ENCODE measurements around the gene VSIR. TPM values are rescaled to one million over a fixed set of nuclear protein-coding genes. Genes with fewer than 3 reads are reported as not detected.

The VSIR gene
- total and polyA plus RNA-seq, 9 of the 15 experiments (the other 6 are each of a cell fraction or from before 2014, with no cell fraction given) = 0.14 to 20.5 (median 9.3) TPM

- TF ChIP-seq MAFF (IDR thresholded peaks at IDR 0.05; ENCODE audit: low read length) (peak; percentile 8; the same call in 1 of the 2 replicates), WHSC1 (IDR thresholded peaks at IDR 0.05; ENCODE audit: low read length) (no peak), ZNF830 (CRISPR knock-in tag; IDR thresholded peaks at IDR 0.05) (peak; percentile 69), FOXP1 (CRISPR knock-in tag; IDR thresholded peaks at IDR 0.05) (peak; percentile 89; the same call in 1 of the 2 replicates), ZNF41 (CRISPR knock-in tag; conservative IDR thresholded peaks at IDR 0.05) (peak; percentile 70), ZNF324 (CRISPR knock-in tag; IDR thresholded peaks at IDR 0.05) (peak; percentile 22; the same call in 1 of the 2 replicates), PPARD (CRISPR knock-in tag; IDR thresholded peaks at IDR 0.05) (no peak), HNRNPUL1 (IDR thresholded peaks at IDR 0.05; ENCODE audit: low read length) (no peak), ZNF589 (CRISPR knock-in tag; IDR thresholded peaks at IDR 0.05; ENCODE audit: low read depth) (peak; percentile 98), ZBTB8A (IDR thresholded peaks at IDR 0.05; ENCODE audit: partially characterized antibody) (no peak), TBL1XR1 (IDR thresholded peaks at IDR 0.05; ENCODE audit: low read length in 2 of 2) (peak in 1 of 2 experiments; percentile 71; a peak in 1 of 4 replicates), NCOA1 (IDR thresholded peaks at IDR 0.05; ENCODE audit: low read depth) (peak; percentile 84; the same call in 1 of the 2 replicates), ESRRA (IDR thresholded peaks at IDR 0.05; ENCODE audit: borderline replicate concordance, low read depth) (peak; percentile 77), E2F5 (CRISPR knock-in tag; IDR thresholded peaks at IDR 0.05) (no peak), ZNF12 (CRISPR knock-in tag; IDR thresholded peaks at IDR 0.05) (peak; percentile 56; the same call in 1 of the 2 replicates), IRF9 (tag; IDR thresholded peaks at IDR 0.05) (0 out of 2 replicates have a peak, but pooled peaks have one; percentile 71), PTRF (tag; IDR thresholded peaks at IDR 0.05) (no peak), MECOM (CRISPR knock-in tag; IDR thresholded peaks at IDR 0.05) (peak; percentile 75; the same call in 1 of the 2 replicates), LEF1 (IDR thresholded peaks at IDR 0.05) (peak; percentile 98), JUND (IDR thresholded peaks at IDR 0.05; ENCODE audit: borderline replicate concordance, low read depth, low read length) (no peak; the same call in none of the 2 replicates), JUND (tag; IDR thresholded peaks at IDR 0.05; ENCODE audit: borderline replicate concordance, low read depth, low read length) (peak; percentile 31; the same call in 2 of the 3 replicates)
- TF ChIP-seq, protein P1, sequence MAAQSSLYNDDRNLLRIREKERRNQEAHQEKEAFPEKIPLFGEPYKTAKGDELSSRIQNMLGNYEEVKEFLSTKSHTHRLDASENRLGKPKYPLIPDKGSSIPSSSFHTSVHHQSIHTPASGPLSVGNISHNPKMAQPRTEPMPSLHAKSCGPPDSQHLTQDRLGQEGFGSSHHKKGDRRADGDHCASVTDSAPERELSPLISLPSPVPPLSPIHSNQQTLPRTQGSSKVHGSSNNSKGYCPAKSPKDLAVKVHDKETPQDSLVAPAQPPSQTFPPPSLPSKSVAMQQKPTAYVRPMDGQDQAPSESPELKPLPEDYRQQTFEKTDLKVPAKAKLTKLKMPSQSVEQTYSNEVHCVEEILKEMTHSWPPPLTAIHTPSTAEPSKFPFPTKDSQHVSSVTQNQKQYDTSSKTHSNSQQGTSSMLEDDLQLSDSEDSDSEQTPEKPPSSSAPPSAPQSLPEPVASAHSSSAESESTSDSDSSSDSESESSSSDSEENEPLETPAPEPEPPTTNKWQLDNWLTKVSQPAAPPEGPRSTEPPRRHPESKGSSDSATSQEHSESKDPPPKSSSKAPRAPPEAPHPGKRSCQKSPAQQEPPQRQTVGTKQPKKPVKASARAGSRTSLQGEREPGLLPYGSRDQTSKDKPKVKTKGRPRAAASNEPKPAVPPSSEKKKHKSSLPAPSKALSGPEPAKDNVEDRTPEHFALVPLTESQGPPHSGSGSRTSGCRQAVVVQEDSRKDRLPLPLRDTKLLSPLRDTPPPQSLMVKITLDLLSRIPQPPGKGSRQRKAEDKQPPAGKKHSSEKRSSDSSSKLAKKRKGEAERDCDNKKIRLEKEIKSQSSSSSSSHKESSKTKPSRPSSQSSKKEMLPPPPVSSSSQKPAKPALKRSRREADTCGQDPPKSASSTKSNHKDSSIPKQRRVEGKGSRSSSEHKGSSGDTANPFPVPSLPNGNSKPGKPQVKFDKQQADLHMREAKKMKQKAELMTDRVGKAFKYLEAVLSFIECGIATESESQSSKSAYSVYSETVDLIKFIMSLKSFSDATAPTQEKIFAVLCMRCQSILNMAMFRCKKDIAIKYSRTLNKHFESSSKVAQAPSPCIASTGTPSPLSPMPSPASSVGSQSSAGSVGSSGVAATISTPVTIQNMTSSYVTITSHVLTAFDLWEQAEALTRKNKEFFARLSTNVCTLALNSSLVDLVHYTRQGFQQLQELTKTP (IDR thresholded peaks at IDR 0.05; ENCODE audit: low read depth in 1 of 2, partially characterized antibody in 2 of 2) = peak; percentile 61 to 85
Measured at GRCh38 chr10:71753091-71753959, 20.0 kb downstream of the VSIR start (continued).
